DOHH2 (cell line): Measurements from ENCODE around the gene TCF12.

ENCODE experiments used
- H3F3A ChIP-seq: fragments of 200-600 bp; sonication (generic), shearing (Covaris generic); 2 replicates; pipeline ENCODE4 v1.6.0; 2016; ENCODE audit warnings: antibody characterized with exemption, mild to moderate bottlenecking; ENCODE audit not compliant: control insufficient read depth, insufficient read depth
- H3K27ac ChIP-seq: fragments of 200-600 bp; sonication (generic); 2 replicates; pipeline ENCODE4 v1.5.1; 2014; ENCODE audit warnings: low read depth, mild to moderate bottlenecking, low read length, moderate library complexity
- H3K27me3 ChIP-seq: fragments of 200-600 bp; sonication (generic); 2 replicates; pipeline ENCODE4 v1.6.1; 2014; ENCODE audit warnings: mild to moderate bottlenecking, low read length, mixed read lengths; ENCODE audit not compliant: control insufficient read depth
- H3K36me3 ChIP-seq: fragments of 200-600 bp; sonication (generic); 2 replicates; pipeline ENCODE4 v1.6.1; 2014; ENCODE audit warnings: mild to moderate bottlenecking, low read length, moderate library complexity, mixed read lengths; ENCODE audit not compliant: control insufficient read depth
- H3K4me1 ChIP-seq: fragments of 200-600 bp; sonication (generic); 2 replicates; pipeline ENCODE4 v1.6.1; 2014; ENCODE audit warnings: mild to moderate bottlenecking, low read length, mixed read lengths; ENCODE audit not compliant: control insufficient read depth
- H3K4me2 ChIP-seq: fragments of 200-600 bp; sonication (generic); 2 replicates; pipeline ENCODE4 v1.6.0; 2014; ENCODE audit warnings: mild to moderate bottlenecking, low read length, moderate library complexity
- H3K4me3 ChIP-seq: fragments of 200-600 bp; sonication (generic); 2 replicates; pipeline ENCODE4 v1.5.1; 2014; ENCODE audit warnings: mild to moderate bottlenecking, low read length, mixed read lengths
- H3K79me2 ChIP-seq: fragments of 200-600 bp; sonication (generic); 2 replicates; pipeline ENCODE4 v1.6.1; 2014; ENCODE audit warnings: mild to moderate bottlenecking, low read length, mixed read lengths; ENCODE audit not compliant: control insufficient read depth
- H3K9me2 ChIP-seq: fragments of 200-600 bp; sonication (generic); replicated peaks from 2 replicates; pipeline ENCODE4 v1.6.1; 2014; ENCODE audit warnings: mild to moderate bottlenecking, low read length, mixed read lengths; ENCODE audit not compliant: control insufficient read depth
- H3K9me3 ChIP-seq: fragments of 200-600 bp; sonication (generic); 2 replicates; pipeline ENCODE4 v1.6.1; 2014; ENCODE audit warnings: antibody characterized with exemption, low read length, mixed read lengths; ENCODE audit not compliant: control insufficient read depth, insufficient read depth
- H4K20me1 ChIP-seq: fragments of 200-600 bp; sonication (generic); 2 replicates; pipeline ENCODE4 v1.6.0; 2014; ENCODE audit warnings: low read depth, mild to moderate bottlenecking, antibody characterized with exemption, low read length, moderate library complexity; ENCODE audit not compliant: control insufficient read depth, insufficient read depth
- CTCF ChIP-seq: fragments of 200-600 bp; sonication (generic); IDR thresholded peaks from one replicate; pipeline ENCODE4 v1.5.1; 2014; ENCODE audit warnings: antibody characterized with exemption, mild to moderate bottlenecking, low read depth, low read length; ENCODE audit not compliant: poor library complexity, severe bottlenecking
- EZH2phosphoT487 ChIP-seq: fragments of 200-600 bp; sonication (generic); IDR thresholded peaks from 2 replicates; pipeline ENCODE4 v1.6.1; 2017; ENCODE audit warnings: borderline replicate concordance, mild to moderate bottlenecking, antibody characterized with exemption, low read length, moderate library complexity, mixed read lengths

Gene TCF12

DNA sequence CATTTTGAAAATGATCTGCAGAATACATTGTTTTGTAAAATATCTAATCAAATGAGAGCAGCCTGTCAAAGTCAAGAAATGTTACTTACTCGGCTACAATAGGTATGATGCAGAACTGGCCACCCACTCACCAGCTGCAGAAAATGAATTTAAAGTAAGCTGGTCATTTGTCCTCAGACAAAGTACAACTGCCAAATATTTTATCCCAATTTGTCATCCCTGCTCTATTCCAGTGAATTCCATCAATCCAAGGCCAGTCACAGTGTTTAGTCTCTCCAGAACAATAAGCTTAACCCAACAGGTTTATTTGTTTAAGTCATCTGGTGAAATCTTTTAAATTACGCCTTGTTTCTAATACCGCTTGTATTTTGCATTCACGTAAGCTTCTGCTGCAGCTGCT, 46.6 kb upstream of the TCF12 start:
- no peaks in the 10 kb centered on the region for H3K36me3 ChIP-seq
- TF ChIP-seq EZH2phosphoT487 = no peak
- TF ChIP-seq CTCF = no peak
- no peaks in the 10 kb centered on the region for H3K27me3 ChIP-seq
- H3K9me2 ChIP-seq = no peaks in the 10 kb centered on the region
- no peaks in the 10 kb centered on the region for H3K79me2 ChIP-seq
- H3K4me1 ChIP-seq = peaks cover 30% of the 10 kb centered on the region
- no peaks in the 10 kb centered on the region for H3K9me3 ChIP-seq
- H3K4me3 ChIP-seq = no peak overlapping the region
- H4K20me1 ChIP-seq = no peaks in the 10 kb centered on the region
- no peak overlapping the region for H3K4me2 ChIP-seq
- no peak overlapping the region for H3K27ac ChIP-seq
- H3F3A ChIP-seq = peaks cover 7% of the 10 kb centered on the region

- H3K4me1 ChIP-seq = peaks cover 8% of the 10 kb centered on the region
- no peaks in the 10 kb centered on the region for H3K79me2 ChIP-seq
- no peak overlapping the region for H3K27ac ChIP-seq
These were observed 41.0 kb upstream of the TCF12 start for GRCh38 chr15:56877255-56877970.

GRCh38 chr15:56879502-56879901, 38.9 kb upstream of the TCF12 start:
- H3K4me2 ChIP-seq = no peak overlapping the region
- no peaks in the 10 kb centered on the region for H3K79me2 ChIP-seq
- TF ChIP-seq EZH2phosphoT487 = no peak
- no peak for TF ChIP-seq CTCF

More at GRCh38 chr15:56877255-56877970, 41.0 kb upstream of the TCF12 start:
- H3K9me3 ChIP-seq = no peaks in the 10 kb centered on the region
- no peak overlapping the region for H3K4me2 ChIP-seq
- H3K9me2 ChIP-seq = no peaks in the 10 kb centered on the region
- H3F3A ChIP-seq = no peaks in the 10 kb centered on the region
- no peaks in the 10 kb centered on the region for H4K20me1 ChIP-seq
- no peak overlapping the region for H3K4me3 ChIP-seq
- no peaks in the 10 kb centered on the region for H3K27me3 ChIP-seq
- no peaks in the 10 kb centered on the region for H3K36me3 ChIP-seq
- TF ChIP-seq CTCF = no peak
- TF ChIP-seq EZH2phosphoT487 = no peak

More at GRCh38 chr15:56879502-56879901, 38.9 kb upstream of the TCF12 start:
- Histone ChIP-seq H3K36me3 (no peaks in the 10 kb centered on the region), H3K9me3 (no peaks in the 10 kb centered on the region), H4K20me1 (no peaks in the 10 kb centered on the region), H3K4me3 (no peak overlapping the region), H3K9me2 (no peaks in the 10 kb centered on the region), H3K27me3 (no peaks in the 10 kb centered on the region), H3K27ac (no peak overlapping the region), H3F3A (no peaks in the 10 kb centered on the region), H3K4me1 (peaks cover 8% of the 10 kb centered on the region)
